Measurements from ENCODE around the gene EXOC6B.
"Not testable (repeated sequence)": the region's sequence is repeated elsewhere in the genome, so short reads cannot be mapped to it uniquely, and the experiment has no call there.

The EXOC6B gene

GRCh38 chr2:72539071-72539552 lies 286.7 kb downstream of the EXOC6B start:
- DNase-seq, result no peak

- DNase-seq, result no peak
These were observed 287.3 kb downstream of the EXOC6B start for GRCh38 chr2:72538486-72538885.

DNA sequence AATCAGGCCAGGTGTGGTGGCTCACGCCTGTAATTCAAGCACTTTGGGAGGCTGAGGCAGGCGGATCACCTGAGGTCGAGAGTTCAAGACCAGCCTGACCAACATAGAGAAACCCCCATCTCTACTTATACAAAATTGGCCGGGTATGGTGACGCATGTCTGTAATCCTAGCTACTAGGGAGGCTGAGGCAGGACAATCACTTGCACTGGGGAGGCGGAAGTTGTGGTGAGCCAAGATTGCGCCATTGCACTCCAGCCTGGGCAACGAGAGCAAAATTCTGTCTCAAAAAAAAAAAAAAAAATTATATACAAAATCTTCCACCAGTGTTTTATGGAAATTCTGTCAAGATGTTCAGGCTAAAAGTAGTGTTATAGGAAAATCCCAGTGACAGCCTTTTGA lies 290.2 kb downstream of the EXOC6B start:
- not testable (repeated sequence) for DNase-seq

DNA sequence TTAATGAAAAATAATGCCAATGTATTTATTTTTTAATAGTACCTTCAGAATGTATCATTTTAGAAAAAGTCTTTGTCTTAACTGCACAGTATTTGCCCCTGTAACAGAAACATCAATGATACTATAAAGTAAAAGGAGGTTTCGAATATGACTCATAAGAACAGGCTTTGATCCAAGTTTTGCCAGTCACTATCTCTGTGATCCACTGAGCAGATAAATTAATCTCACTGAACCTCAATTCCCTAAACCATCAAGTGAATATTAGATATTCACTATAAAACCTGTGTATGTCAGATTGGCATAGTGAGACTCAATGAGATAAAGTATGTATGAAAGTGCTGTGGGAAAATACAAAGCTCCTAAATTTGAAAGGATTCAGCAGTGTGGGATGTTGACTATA lies 292.1 kb downstream of the EXOC6B start:
- DNase-seq, result no peak

DNA sequence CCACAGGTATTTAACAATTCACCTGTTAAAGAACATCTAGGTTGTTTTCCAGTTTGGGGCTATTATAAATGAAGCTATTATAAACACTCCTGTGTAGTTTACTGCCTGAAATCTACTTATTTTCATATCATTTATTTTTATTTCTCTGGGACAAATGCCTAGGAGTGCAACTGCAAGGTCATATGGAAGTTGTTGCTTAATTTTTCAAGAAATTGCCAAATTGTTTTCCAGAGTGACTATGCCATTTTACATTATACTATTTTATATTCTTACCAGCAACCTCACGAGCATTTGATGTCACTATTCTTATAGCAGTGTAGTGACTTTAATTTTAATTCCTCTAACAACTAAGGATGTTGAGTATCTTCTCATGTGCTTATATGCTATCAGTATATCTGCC lies 298.4 kb downstream of the EXOC6B start:
- no peak for DNase-seq

- DNase-seq, result no peak
These were observed 299.2 kb downstream of the EXOC6B start for GRCh38 chr2:72526623-72527022.

- no peak for DNase-seq
These were observed 301.8 kb downstream of the EXOC6B start for GRCh38 chr2:72524071-72524470.

DNA sequence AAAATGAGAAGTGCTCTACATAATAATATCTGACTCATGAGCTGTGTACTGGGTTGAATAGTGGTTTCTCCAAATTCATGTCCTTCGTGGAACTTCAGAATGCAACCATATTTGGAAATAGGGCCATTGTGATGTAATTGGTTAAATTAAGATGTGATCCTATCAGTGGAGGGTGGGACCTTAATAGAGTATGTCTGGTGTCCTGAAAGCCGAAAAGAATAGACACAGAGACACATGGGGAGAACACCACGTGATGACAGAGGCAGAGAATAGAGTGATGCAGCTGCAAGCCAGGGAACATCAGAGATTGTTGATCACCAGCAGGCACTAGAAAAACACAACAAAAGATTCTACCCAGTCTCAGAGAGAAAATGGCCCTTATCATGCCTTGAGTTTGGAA lies 310.1 kb downstream of the EXOC6B start:
- DNase-seq, result no peak

DNA sequence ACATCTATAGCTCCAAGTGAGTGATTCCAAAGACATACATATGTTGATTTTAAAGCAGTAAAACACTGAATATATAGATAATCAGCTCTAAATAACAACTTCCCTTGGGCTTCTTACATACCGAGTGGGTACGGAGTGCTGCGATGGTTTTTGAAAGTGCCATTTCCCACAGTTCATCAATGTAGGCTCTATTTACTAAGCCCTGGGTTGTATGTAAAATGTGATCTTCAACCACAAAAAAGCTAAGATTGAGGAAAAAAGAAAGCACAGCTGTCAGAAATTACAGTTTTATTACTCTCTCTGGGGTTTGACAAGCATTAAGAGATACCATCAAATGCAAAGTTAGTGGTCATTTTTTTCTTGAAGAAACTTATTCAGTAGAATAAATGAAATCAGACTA lies 312.8 kb downstream of the EXOC6B start:
- DNase-seq, result no peak

DNA sequence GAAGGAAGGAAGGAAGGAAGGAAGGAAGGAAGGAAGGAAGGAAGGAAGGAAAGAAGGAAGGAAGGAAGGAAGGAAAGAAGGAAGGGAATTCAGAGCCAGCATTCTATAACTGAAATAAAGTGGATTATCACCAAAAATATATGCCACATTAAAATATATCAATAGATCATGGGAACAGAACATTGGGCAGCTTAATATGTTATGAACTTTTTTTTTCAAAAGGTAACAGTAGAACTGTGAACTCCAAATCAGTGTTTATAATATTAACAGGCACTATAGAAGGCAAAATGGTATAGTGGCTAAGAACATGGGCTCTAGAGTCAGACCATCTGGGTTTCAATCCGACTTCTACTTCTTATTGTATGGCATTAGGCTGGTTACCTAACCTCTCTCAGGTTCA lies 313.5 kb downstream of the EXOC6B start:
- no peak for DNase-seq

GRCh38 chr2:72511906-72512305 lies 313.9 kb downstream of the EXOC6B start:
- DNase-seq, result no peak

DNA sequence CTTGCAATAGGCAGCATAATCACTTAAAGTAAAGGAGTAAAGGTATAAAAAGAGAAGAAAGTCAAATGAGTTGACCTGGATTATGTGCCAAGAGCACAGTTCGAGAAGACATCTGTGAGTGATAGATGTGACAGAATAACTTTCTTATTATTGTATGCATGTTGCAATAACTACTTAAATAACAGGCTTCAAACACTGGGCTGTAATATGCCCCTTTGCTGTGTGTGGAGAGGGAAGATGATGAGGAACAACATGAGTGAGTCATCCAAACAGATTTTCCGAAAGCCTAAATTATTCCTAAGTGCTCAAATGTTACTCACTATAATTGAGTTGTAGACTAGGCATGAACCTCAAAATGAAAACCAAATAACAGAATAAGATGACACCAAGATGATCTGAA lies 328.1 kb downstream of the EXOC6B start:
- no peak for DNase-seq

- no peak for DNase-seq
These were observed 329.4 kb downstream of the EXOC6B start for GRCh38 chr2:72496479-72496878.

DNA sequence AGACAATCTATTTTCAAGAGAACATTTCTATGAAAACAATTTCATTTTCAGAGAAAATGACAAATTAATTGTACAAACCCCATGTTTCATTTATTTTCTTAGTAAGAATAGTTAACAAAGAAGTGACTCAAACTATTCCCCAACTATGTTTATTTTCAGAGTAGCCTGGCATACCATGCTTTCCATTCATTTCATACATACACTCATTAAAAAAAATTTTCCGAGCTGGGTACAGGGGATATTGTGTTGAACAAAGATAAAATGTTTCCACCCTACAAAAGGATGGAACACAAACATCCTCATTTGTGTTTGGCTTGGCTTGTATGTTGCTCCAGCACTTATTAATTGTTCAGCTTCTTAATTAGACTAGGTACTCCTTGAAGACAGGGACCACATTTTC lies 331.4 kb downstream of the EXOC6B start:
- DNase-seq, result no peak

GRCh38 chr2:72484622-72485021 lies 341.2 kb downstream of the EXOC6B start:
- DNase-seq, result not testable (repeated sequence)

DNA sequence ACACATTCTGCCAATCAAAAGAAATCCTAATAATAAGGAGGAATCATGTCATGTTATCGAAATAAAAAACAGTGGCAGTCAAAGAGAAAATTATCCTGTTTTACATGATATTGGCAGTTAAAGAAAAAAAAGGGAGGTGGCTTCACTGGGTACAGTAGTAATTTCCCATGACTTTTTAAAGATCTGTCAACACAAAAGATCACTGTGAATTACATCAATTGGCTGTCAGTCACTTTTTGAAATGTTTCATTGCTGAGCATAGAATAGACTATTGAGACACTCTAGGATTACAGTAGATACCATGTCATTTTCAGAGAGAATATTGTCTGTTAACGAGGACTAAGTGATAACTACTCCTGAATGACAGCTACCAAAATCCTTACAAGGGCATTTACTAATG lies 342.5 kb downstream of the EXOC6B start:
- no peak for DNase-seq

DNA sequence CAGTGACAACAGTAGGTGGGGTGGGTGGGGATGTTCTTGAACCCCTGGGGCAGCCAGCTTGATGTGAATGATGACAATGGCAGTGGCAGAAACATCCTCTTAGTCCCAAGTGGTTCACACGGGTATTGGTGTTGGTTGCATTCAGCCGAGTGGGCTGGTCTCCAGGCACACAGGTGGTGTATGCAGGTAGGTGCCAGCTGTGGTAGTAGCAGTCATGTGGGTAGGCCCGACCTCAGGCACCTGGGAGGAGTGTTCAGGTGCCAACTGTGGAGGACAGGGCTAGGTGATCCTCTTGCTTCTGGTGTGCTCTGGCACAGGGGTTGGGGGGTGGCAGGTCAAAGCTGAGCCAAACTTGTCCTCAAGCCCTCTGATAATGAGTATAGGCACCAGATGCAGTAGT lies 350.6 kb downstream of the EXOC6B start:
- no peak for DNase-seq

DNA sequence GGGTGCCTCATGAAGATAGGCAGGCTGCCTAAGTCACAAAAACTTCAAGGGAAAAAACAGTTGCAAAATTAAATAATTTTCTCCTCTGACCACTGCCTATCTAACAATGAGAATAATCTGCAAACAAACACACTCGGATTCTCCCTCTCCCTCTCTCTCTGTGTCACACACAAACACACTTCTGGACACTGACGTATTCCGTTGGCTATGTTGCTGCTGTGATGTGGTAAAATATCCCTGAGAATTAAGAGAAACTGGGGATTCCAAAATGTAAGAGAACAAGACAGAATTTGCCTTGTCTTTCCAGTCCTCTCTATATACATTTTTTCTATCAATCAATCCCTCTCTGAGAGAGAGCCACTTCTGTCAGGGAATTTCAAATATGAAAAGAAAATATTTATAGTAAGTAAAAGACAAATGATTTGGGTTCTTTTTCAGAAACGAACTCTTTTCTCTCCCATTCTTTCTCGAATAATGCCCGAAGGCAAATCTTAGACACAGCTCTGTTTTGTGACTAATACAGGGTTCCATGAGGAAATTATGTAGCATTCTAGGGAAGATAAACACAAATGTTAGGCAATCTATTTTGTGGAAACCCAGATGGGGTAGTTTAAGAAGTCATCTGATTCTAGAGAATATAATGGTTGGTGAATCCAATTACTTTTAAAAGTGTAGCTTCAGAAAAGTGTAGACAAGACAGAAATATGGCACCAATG lies 367.9 kb downstream of the EXOC6B start:
- no peak for DNase-seq

DNA sequence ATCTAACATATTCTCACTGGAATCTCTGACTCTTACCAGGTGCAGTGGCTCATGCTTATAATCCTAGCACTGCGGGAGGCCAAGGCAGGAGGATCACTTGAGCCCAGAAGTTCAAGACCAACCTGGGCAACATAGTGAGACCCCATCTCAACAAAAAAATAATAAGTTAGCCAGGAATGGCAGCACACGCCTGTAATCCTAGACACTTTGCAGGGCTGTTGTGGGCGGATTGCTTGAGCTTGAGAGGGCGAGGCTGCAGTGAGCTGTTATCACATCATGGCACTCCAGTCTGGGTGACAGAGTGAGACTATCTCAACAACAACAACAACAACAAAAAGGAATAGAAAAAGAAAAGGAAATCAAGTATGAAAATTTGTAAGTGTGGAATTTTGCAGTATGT lies 371.6 kb downstream of the EXOC6B start:
- no peak for DNase-seq

DNA sequence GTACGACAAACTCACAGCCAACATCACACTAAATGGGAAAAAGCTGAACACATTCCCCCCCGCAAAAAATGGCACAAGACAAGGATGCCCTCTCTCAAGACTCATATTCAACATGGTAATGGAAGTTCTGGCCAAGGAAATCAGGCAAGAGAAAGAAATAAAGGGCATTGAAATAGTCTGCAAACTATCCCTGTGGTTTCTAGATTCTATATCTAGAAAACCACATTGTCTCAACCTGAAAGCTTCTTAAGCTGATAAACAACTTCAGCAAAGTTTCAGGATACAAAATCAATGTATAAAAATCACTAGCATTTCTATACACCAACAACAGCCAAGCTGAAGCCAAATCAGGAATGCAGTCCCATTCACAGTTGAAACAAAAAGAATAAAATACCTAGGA lies 383.6 kb downstream of the EXOC6B start:
- DNase-seq, result no peak

DNA sequence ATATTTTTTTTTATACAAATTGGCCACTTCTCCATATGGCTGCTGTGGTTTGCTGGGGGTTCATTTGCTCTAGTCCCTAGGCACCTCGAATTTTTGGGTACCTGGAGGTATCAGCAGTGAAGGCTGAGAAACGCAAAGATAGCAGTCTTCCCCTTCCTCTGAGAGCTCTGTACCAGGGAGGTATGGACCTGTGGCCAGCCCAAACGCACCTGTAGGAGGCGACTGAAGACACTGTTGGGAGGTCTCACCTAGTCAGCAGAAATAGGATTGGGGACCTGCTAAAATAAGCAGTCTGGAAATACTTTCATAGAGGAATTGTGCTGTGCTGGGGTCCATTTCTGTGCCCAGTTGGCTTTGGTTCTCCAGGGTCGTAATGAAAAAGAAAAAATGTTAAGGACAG lies 385.9 kb downstream of the EXOC6B start:
- DNase-seq, result no peak

DNA sequence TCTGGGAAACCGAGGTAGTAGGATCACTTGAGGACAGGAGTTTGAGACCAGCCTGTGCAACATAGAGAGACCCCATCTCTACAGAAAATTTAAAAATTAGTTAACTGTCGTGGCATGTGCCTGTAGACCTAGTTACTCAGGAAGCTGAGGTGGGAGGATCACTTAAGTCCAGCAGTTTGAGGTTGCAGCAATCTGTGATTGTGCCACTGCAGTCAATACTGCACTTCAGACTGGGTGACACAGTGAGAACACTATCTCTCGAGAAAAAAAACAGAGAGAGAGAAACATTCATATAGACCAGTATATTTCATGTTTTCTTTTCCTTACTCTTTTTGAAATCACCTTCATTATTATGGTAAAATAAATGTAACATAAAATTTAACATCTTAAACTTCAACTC lies 387.5 kb downstream of the EXOC6B start:
- DNase-seq, result no peak

- no peak for DNase-seq
These were observed 394.1 kb downstream of the EXOC6B start for GRCh38 chr2:72431737-72432136.

- no peak for DNase-seq
These were observed 398.6 kb downstream of the EXOC6B start for GRCh38 chr2:72427022-72427861.
